HG02798 (cell line): ENCODE results near the gene GARS1.

ENCODE experiments used
- ATAC-seq: cut with Tn5 transposase; IDR thresholded peaks from one replicate; pipeline ENCODE4 v1.9.1; 2021; ENCODE audit warnings: mild to moderate bottlenecking; ENCODE audit not compliant: unreplicated experiment, poor library complexity

Gene GARS1

GRCh38 chr7:30674420-30674819 is 79.7 kb downstream of the GARS1 start:
- ATAC-seq, result no peak

- ATAC-seq, result no peak
Observed at GRCh38 chr7:30674876-30675275, 80.2 kb downstream of the GARS1 start.

- ATAC-seq, result no peak
Observed at GRCh38 chr7:30678805-30679204, 84.1 kb downstream of the GARS1 start.

GRCh38 chr7:30679664-30680063 is 85.0 kb downstream of the GARS1 start:
- ATAC-seq, result no peak

GRCh38 chr7:30681331-30681797 is 86.7 kb downstream of the GARS1 start:
- no peak for ATAC-seq

GRCh38 chr7:30681815-30682211 is 87.1 kb downstream of the GARS1 start:
- ATAC-seq, result no peak

- no peak for ATAC-seq
Observed at GRCh38 chr7:30682212-30683083, 87.8 kb downstream of the GARS1 start, which contains the start of gene CRHR2. TSS of gene CRHR2 (minus strand) at chr7:30682456. CDS start at chr7:30682280, 176 bp downstream.

GRCh38 chr7:30683306-30683705 is 88.6 kb downstream of the GARS1 start:
- no peak for ATAC-seq
